ENCODE data around the gene HBS1L.

GRCh38 chr6:134934793-134935485 lies 119.7 kb downstream of the HBS1L start:
- no peak for TF ChIP-seq CTCF (IDR thresholded peaks at IDR 0.05)
- TF ChIP-seq POLR2A (IDR thresholded peaks at IDR 0.05), result no peak
